HEK293 (cell line): ENCODE results near the gene HEPHL1.
A peak's percentile ranks its signal among the peaks of the same experiment; 100 is the strongest.

Experiments
- CTCF ChIA-PET: fragments of 350-600 bp; formaldehyde crosslinking; extraction: SDS; loops from one replicate; lab custom pipeline; 2021; ENCODE audit warnings: antibody characterized with exemption; lab: Yijun Ruan, JAX
- POLR2A ChIA-PET: fragments of 300-600 bp; formaldehyde crosslinking; extraction: SDS; loops from one replicate; lab custom pipeline; 2020; ENCODE audit warnings: antibody characterized with exemption, inconsistent platforms; lab: Yijun Ruan, JAX
- H3K27ac ChIP-seq: fragments of 200-500 bp; sonication (Bioruptor generic); 2 replicates; pipeline ENCODE4 v1.5.1; 2014; ENCODE audit warnings: low read depth, low read length, control low read depth, inconsistent platforms; ENCODE audit errors: extremely low read depth
- H3K36me3 ChIP-seq, 2 experiments: fragments of 200-500 bp in 1 of 2; sonication (Bioruptor generic) in 1 of 2; 1 replicate in 1 of 2; 2 replicates in 1 of 2; pipeline ENCODE4 v1.5.1; 2014 to 2017; ENCODE audit warnings: inconsistent platforms in 2 of 2, low read length in 2 of 2; ENCODE audit not compliant: control insufficient read depth in 2 of 2, insufficient read depth in 1 of 2
- H3K4me1 ChIP-seq: fragments of 200-500 bp; sonication (Bioruptor generic); 2 replicates; pipeline ENCODE4 v1.5.1; 2014; ENCODE audit warnings: mild to moderate bottlenecking, low read length, inconsistent platforms; ENCODE audit not compliant: control insufficient read depth, insufficient read depth
- H3K4me3 ChIP-seq: 2 replicates; pipeline ENCODE4 v1.5.1; 2011; ENCODE audit warnings: low read depth, mild to moderate bottlenecking, control low read depth, low read length, moderate library complexity
- H3K9me3 ChIP-seq: fragments of 200-500 bp; sonication (Bioruptor generic); 2 replicates; pipeline ENCODE4 v1.5.1; 2014; ENCODE audit warnings: low read depth, low read length, inconsistent platforms; ENCODE audit not compliant: control insufficient read depth, insufficient read depth
- GFI1B ChIP-seq: fragments of 450-650 bp; formaldehyde crosslinking; IDR thresholded peaks from 2 replicates; pipeline ENCODE4 v1.5.1; 2016; ENCODE audit warnings: missing biosample characterization, missing genetic modification characterization
- GLIS1 ChIP-seq: fragments of 450-650 bp; formaldehyde crosslinking; IDR thresholded peaks from 2 replicates; pipeline ENCODE4 v1.5.1; 2016; ENCODE audit warnings: missing biosample characterization, missing genetic modification characterization
- HIC1 ChIP-seq: fragments of 450-650 bp; formaldehyde crosslinking; IDR thresholded peaks from 2 replicates; pipeline ENCODE4 v1.5.1; 2016; ENCODE audit warnings: missing biosample characterization, missing genetic modification characterization
- HOXD13 ChIP-seq: sonication (generic); formaldehyde crosslinking; IDR thresholded peaks from 2 replicates; pipeline ENCODE4 v1.8.0; 2022; ENCODE audit warnings: missing genetic modification reagents, borderline replicate concordance
- OSR2 ChIP-seq: fragments of 450-650 bp; formaldehyde crosslinking; IDR thresholded peaks from 2 replicates; pipeline ENCODE4 v1.5.1; 2016; ENCODE audit warnings: missing biosample characterization, missing genetic modification characterization
- SCRT2 ChIP-seq: fragments of 450-650 bp; formaldehyde crosslinking; IDR thresholded peaks from 2 replicates; pipeline ENCODE4 v1.5.1; 2016; ENCODE audit warnings: missing biosample characterization, missing genetic modification characterization
- SETDB1 ChIP-seq: IDR thresholded peaks from one replicate; pipeline ENCODE4 v1.6.1; 2017; ENCODE audit warnings: mild to moderate bottlenecking, low read length, moderate library complexity, mixed read lengths; ENCODE audit not compliant: insufficient read length
- SP3 ChIP-seq: fragments of 450-650 bp; formaldehyde crosslinking; IDR thresholded peaks from 2 replicates; pipeline ENCODE4 v1.5.1; 2016; ENCODE audit warnings: missing biosample characterization, missing genetic modification characterization
- SP7 ChIP-seq: fragments of 450-650 bp; formaldehyde crosslinking; IDR thresholded peaks from 2 replicates; pipeline ENCODE4 v1.5.1; 2016; ENCODE audit warnings: missing biosample characterization, missing genetic modification characterization
- TCF7L2 ChIP-seq: IDR thresholded peaks from 2 replicates; pipeline ENCODE4 v1.6.1; 2011; ENCODE audit warnings: low read depth, mild to moderate bottlenecking, inconsistent platforms, low read length, moderate library complexity, borderline replicate concordance
- ZBTB17 ChIP-seq: fragments of 450-650 bp; formaldehyde crosslinking; IDR thresholded peaks from 2 replicates; pipeline ENCODE4 v1.5.1; 2016; ENCODE audit warnings: missing biosample characterization, missing genetic modification characterization
- ZBTB7A ChIP-seq: fragments of 450-650 bp; formaldehyde crosslinking; IDR thresholded peaks from 2 replicates; pipeline ENCODE4 v1.5.1; 2016; ENCODE audit warnings: low read depth, missing biosample characterization, missing genetic modification characterization
- ZFP41 ChIP-seq: fragments of 450-650 bp; formaldehyde crosslinking; IDR thresholded peaks from 2 replicates; pipeline ENCODE4 v1.5.1; 2016; ENCODE audit warnings: missing biosample characterization, missing genetic modification characterization, borderline replicate concordance
- ZNF132 ChIP-seq: fragments of 450-650 bp; formaldehyde crosslinking; IDR thresholded peaks from 2 replicates; pipeline ENCODE4 v1.5.1; 2017; ENCODE audit warnings: missing biosample characterization, missing genetic modification characterization, borderline replicate concordance
- ZNF133 ChIP-seq: fragments of 450-650 bp; formaldehyde crosslinking; IDR thresholded peaks from 2 replicates; pipeline ENCODE4 v1.5.1; 2016; ENCODE audit warnings: missing biosample characterization, missing genetic modification characterization
- ZNF157 ChIP-seq: fragments of 450-650 bp; formaldehyde crosslinking; IDR thresholded peaks from 2 replicates; pipeline ENCODE4 v1.5.1; 2016; ENCODE audit warnings: missing biosample characterization, missing genetic modification characterization
- ZNF2 ChIP-seq: fragments of 450-650 bp; formaldehyde crosslinking; IDR thresholded peaks from 2 replicates; pipeline ENCODE4 v1.5.1; 2016; ENCODE audit warnings: missing biosample characterization, missing genetic modification characterization
- ZNF202 ChIP-seq: fragments of 450-650 bp; formaldehyde crosslinking; IDR thresholded peaks from 2 replicates; pipeline ENCODE4 v1.5.1; 2016; ENCODE audit warnings: missing biosample characterization, missing genetic modification characterization, borderline replicate concordance
- ZNF239 ChIP-seq: fragments of 450-650 bp; formaldehyde crosslinking; IDR thresholded peaks from 2 replicates; pipeline ENCODE4 v1.5.1; 2016; ENCODE audit warnings: missing biosample characterization, missing genetic modification characterization
- ZNF266 ChIP-seq: fragments of 450-650 bp; formaldehyde crosslinking; IDR thresholded peaks from 2 replicates; pipeline ENCODE4 v1.5.1; 2016; ENCODE audit warnings: missing biosample characterization, missing genetic modification characterization, low read depth
- ZNF311 ChIP-seq: fragments of 450-650 bp; formaldehyde crosslinking; IDR thresholded peaks from 2 replicates; pipeline ENCODE4 v1.5.1; 2017; ENCODE audit warnings: missing biosample characterization, missing genetic modification characterization, borderline replicate concordance
- ZNF335 ChIP-seq: fragments of 450-650 bp; formaldehyde crosslinking; conservative IDR thresholded peaks from 2 replicates; pipeline ENCODE4 v1.5.1; 2016; ENCODE audit warnings: missing biosample characterization, missing genetic modification characterization
- ZNF449 ChIP-seq: fragments of 450-650 bp; formaldehyde crosslinking; IDR thresholded peaks from 2 replicates; pipeline ENCODE4 v1.5.1; 2017; ENCODE audit warnings: missing biosample characterization, mild to moderate bottlenecking, missing genetic modification characterization, moderate library complexity
- ZNF658 ChIP-seq: fragments of 450-650 bp; formaldehyde crosslinking; IDR thresholded peaks from 2 replicates; pipeline ENCODE4; 2016; ENCODE audit warnings: missing biosample characterization, missing genetic modification characterization
- ZNF707 ChIP-seq: fragments of 450-650 bp; formaldehyde crosslinking; IDR thresholded peaks from 2 replicates; pipeline ENCODE4 v1.5.1; 2016; ENCODE audit warnings: missing biosample characterization, missing genetic modification characterization
- ZNF785 ChIP-seq: fragments of 450-650 bp; formaldehyde crosslinking; IDR thresholded peaks from 2 replicates; pipeline ENCODE4 v1.5.1; 2016; ENCODE audit warnings: missing biosample characterization, missing genetic modification characterization
- ZSCAN30 ChIP-seq: fragments of 450-650 bp; IDR thresholded peaks from 2 replicates; pipeline ENCODE4 v1.5.1; 2018; ENCODE audit warnings: missing biosample characterization, mild to moderate bottlenecking, missing genetic modification characterization, moderate library complexity
- ZXDB ChIP-seq: fragments of 450-650 bp; formaldehyde crosslinking; IDR thresholded peaks from 2 replicates; pipeline ENCODE4 v1.5.1; 2016; ENCODE audit warnings: missing biosample characterization, missing genetic modification characterization
- TF ChIP-seq, protein P1 (sequence below): fragments of 450-650 bp; IDR thresholded peaks from 2 replicates; pipeline ENCODE4 v1.5.1; 2018; ENCODE audit warnings: missing biosample characterization, mild to moderate bottlenecking, missing genetic modification characterization
- TF ChIP-seq, protein P2 (sequence below): fragments of 450-650 bp; formaldehyde crosslinking; IDR thresholded peaks from 2 replicates; pipeline ENCODE4 v1.5.1; 2017; ENCODE audit warnings: missing biosample characterization, missing genetic modification characterization
- TF ChIP-seq, protein P3 (sequence below): fragments of 450-650 bp; IDR thresholded peaks from 2 replicates; pipeline ENCODE4 v1.5.1; 2018; ENCODE audit warnings: missing biosample characterization, missing genetic modification characterization

The HEPHL1 gene

DNA sequence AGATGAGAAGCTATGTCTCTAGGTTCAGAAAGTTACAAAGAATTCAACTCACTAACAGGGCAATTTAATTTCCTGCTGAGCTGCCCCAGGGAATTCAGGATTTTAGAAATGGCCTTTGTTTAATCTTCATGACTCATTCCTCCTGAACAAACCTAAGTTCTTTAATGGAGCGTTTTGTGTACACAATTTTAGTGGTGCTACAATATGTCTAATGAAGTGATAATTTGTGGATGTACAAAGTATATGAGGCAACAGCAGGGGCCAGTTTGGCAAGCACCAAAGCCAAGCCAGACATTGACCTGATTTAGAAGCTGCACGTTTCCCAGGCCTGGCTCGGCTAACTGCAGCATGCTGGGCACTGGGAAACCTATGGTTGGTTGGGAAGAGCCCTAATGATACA, 34.4 kb upstream of the HEPHL1 start (continued):
- TF ChIP-seq SETDB1 (no peak), GFI1B (tag by site-specific recombination) (peak; percentile 95), ZNF157 (tag by site-specific recombination) (no peak), ZNF658 (tag by site-specific recombination) (no peak), HIC1 (tag by site-specific recombination) (no peak; the same call in 1 of the 2 replicates), HOXD13 (CRISPR knock-in tag) (no peak), ZNF449 (peak; percentile 67; the same call in 1 of the 2 replicates), ZNF132 (tag by site-specific recombination) (no peak), ZNF335 (tag by site-specific recombination) (no peak), ZFP41 (tag by site-specific recombination) (no peak), GLIS1 (tag by site-specific recombination) (peak; percentile 53), ZNF133 (tag by site-specific recombination) (no peak), ZSCAN30 (tag by site-specific recombination) (peak; percentile 58), SP7 (peak; percentile 90), ZNF202 (no peak), SP3 (tag by site-specific recombination) (no peak), ZNF266 (tag by site-specific recombination) (no peak), ZNF311 (tag by site-specific recombination) (no peak), SCRT2 (tag by site-specific recombination) (no peak), ZBTB17 (tag by site-specific recombination) (peak; percentile 69)
- TF ChIP-seq, protein P1, sequence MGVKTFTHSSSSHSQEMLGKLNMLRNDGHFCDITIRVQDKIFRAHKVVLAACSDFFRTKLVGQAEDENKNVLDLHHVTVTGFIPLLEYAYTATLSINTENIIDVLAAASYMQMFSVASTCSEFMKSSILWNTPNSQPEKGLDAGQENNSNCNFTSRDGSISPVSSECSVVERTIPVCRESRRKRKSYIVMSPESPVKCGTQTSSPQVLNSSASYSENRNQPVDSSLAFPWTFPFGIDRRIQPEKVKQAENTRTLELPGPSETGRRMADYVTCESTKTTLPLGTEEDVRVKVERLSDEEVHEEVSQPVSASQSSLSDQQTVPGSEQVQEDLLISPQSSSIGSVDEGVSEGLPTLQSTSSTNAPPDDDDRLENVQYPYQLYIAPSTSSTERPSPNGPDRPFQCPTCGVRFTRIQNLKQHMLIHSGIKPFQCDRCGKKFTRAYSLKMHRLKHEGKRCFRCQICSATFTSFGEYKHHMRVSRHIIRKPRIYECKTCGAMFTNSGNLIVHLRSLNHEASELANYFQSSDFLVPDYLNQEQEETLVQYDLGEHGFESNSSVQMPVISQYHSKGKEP (tag by site-specific recombination): peak; percentile 63

DNA sequence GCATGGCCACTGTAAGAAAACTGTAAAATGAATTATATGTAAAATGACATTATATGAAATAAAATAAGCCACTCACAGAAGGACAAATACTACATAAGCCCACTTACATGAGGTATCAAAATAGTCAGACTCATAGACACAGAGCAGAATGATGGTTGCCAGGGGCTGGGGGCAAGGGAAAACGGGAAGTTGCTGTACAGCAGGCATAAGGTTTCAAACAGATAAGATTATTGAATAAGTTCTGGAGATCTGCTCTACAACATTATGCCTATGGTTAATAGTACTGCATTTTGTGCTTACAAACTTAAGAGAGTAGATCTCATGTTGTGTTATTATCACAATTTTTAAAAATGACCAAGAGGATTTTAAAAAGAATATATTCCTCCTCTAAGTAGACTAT, 32.7 kb upstream of the HEPHL1 start:
- no peak overlapping the region for H3K4me3 ChIP-seq
- ChIA-PET POLR2A (no interaction called here), CTCF (interaction anchor here (1.7 kb wide), 1 partner anchor 10 kb away, joined by 3 read pairs; no protein-coding TSS in a partner anchor)
- no peak overlapping the region for H3K27ac ChIP-seq
- H3K9me3 ChIP-seq: no peaks in the 10 kb centered on the region
- H3K4me1 ChIP-seq: peaks cover 12% of the 10 kb centered on the region
- H3K36me3 ChIP-seq: no peaks in the 10 kb centered on the region
- TF ChIP-seq ZXDB (tag by site-specific recombination) (no peak), ZNF2 (tag by site-specific recombination) (no peak), OSR2 (tag by site-specific recombination) (no peak), ZNF707 (tag by site-specific recombination) (no peak), ZNF239 (tag by site-specific recombination) (no peak), ZNF785 (tag by site-specific recombination) (no peak), ZBTB7A (no peak), TCF7L2 (no peak)
- TF ChIP-seq, protein P2, sequence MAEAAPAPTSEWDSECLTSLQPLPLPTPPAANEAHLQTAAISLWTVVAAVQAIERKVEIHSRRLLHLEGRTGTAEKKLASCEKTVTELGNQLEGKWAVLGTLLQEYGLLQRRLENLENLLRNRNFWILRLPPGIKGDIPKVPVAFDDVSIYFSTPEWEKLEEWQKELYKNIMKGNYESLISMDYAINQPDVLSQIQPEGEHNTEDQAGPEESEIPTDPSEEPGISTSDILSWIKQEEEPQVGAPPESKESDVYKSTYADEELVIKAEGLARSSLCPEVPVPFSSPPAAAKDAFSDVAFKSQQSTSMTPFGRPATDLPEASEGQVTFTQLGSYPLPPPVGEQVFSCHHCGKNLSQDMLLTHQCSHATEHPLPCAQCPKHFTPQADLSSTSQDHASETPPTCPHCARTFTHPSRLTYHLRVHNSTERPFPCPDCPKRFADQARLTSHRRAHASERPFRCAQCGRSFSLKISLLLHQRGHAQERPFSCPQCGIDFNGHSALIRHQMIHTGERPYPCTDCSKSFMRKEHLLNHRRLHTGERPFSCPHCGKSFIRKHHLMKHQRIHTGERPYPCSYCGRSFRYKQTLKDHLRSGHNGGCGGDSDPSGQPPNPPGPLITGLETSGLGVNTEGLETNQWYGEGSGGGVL (tag by site-specific recombination): no peak
- TF ChIP-seq, protein P3, sequence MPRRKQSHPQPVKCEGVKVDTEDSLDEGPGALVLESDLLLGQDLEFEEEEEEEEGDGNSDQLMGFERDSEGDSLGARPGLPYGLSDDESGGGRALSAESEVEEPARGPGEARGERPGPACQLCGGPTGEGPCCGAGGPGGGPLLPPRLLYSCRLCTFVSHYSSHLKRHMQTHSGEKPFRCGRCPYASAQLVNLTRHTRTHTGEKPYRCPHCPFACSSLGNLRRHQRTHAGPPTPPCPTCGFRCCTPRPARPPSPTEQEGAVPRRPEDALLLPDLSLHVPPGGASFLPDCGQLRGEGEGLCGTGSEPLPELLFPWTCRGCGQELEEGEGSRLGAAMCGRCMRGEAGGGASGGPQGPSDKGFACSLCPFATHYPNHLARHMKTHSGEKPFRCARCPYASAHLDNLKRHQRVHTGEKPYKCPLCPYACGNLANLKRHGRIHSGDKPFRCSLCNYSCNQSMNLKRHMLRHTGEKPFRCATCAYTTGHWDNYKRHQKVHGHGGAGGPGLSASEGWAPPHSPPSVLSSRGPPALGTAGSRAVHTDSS: no peak
